Measurements from ENCODE around the gene MIR17HG. TPM values are rescaled to one million over a fixed set of nuclear protein-coding genes. Genes with fewer than 3 reads are reported as not detected.

The MIR17HG gene
- total RNA-seq, 1 experiment from 2014 or later = 5.5 TPM

DNA sequence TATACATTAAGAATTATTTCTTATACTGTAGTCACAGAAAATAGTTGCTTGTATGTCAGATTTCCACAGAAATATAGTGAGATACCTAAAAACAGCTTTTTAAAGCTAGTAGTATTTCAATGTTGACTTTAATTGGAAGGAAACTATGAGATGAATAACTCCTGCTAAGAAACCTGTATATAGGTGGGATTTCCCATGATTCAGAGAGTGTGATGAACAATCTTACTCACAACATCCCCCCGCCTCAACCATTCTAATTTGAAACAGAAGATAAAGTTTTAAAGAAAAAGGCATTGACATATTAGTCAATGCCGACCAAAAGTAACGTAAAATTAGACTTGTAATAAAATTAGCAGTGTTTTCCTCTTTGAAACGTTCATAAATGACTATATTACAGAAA lies 1.4 kb upstream of the MIR17HG start:
- no peaks in the 10 kb centered on the region for H3K9me3 ChIP-seq (ENCODE audit: low read length)
- intact Hi-C loops (cut with micrococcal nuclease) = loop anchor here (5.0 kb wide), 1 partner anchor 34 kb away; no protein-coding TSS in a partner anchor
- H3K9me2 ChIP-seq (replicated peaks; ENCODE audit: low read length) = no peaks in the 10 kb centered on the region
- peaks cover 48% of the 10 kb centered on the region for H3K27me3 ChIP-seq (ENCODE audit: low read length)
- ChIA-PET CTCF (no interaction called here), POLR2A (ENCODE audit: unreplicated experiment) (interaction anchor here (0.6 kb wide), 1 partner anchor 15 kb away, joined by 3 read pairs; no protein-coding TSS in a partner anchor)
- TF ChIP-seq CTCF (conservative IDR thresholded peaks at IDR 0.05; ENCODE audit: low read depth, low read length) (no peak), EZH2 (IDR thresholded peaks at IDR 0.05; ENCODE audit: low read length, unreplicated experiment) (no peak), EZH2phosphoT487 (IDR thresholded peaks at IDR 0.05; ENCODE audit: borderline replicate concordance, low read length) (no peak)
- peaks cover 21% of the 10 kb centered on the region for H3K36me3 ChIP-seq (ENCODE audit: low read depth, low read length)
- no TSS peak for BruUV-seq (replicated peaks)
- no peak overlapping the region for H3K9ac ChIP-seq (ENCODE audit: low read length)
- no peak overlapping the region for H3K27ac ChIP-seq (ENCODE audit: low read length)
- H2AFZ ChIP-seq (ENCODE audit: low read length) = no peak overlapping the region
- no peak for ATAC-seq
- peaks cover 19% of the 10 kb centered on the region for H3K4me1 ChIP-seq (ENCODE audit: insufficient read depth, low read length)
- no peaks in the 10 kb centered on the region for H3F3A ChIP-seq (ENCODE audit: low read length, unreplicated experiment)
- no peak overlapping the region for H3K4me2 ChIP-seq (ENCODE audit: low read length)
- H4K20me1 ChIP-seq (ENCODE audit: low read length) = peaks cover 18% of the 10 kb centered on the region
- DNase-seq = no peak
- peaks cover 26% of the 10 kb centered on the region for H3K79me2 ChIP-seq (ENCODE audit: low read length)
- no peak overlapping the region for H3K4me3 ChIP-seq (ENCODE audit: low read length)

DNA sequence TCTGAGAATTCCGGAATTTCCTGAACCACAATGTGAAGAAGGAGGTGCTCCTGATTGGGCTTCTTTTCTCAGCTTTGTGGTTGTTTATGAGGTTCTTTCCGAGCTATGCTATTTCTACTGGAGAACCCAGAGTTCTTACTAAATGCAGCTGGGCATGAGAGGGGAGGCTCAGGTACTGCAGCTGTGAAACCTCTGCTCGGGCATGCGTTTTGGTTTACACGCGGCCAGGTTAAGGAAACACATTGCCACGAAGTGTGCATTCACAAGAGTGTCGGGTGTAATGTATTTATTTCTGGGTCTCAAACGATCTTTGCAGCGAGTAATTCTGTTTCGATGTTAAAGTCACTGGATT lies 661 bp upstream of the MIR17HG start:
- no peak for ATAC-seq
- BruUV-seq (replicated peaks) = no TSS peak
- intact Hi-C loops (cut with micrococcal nuclease) = loop anchor here (5.0 kb wide), 1 partner anchor 35 kb away; no protein-coding TSS in a partner anchor

DNA sequence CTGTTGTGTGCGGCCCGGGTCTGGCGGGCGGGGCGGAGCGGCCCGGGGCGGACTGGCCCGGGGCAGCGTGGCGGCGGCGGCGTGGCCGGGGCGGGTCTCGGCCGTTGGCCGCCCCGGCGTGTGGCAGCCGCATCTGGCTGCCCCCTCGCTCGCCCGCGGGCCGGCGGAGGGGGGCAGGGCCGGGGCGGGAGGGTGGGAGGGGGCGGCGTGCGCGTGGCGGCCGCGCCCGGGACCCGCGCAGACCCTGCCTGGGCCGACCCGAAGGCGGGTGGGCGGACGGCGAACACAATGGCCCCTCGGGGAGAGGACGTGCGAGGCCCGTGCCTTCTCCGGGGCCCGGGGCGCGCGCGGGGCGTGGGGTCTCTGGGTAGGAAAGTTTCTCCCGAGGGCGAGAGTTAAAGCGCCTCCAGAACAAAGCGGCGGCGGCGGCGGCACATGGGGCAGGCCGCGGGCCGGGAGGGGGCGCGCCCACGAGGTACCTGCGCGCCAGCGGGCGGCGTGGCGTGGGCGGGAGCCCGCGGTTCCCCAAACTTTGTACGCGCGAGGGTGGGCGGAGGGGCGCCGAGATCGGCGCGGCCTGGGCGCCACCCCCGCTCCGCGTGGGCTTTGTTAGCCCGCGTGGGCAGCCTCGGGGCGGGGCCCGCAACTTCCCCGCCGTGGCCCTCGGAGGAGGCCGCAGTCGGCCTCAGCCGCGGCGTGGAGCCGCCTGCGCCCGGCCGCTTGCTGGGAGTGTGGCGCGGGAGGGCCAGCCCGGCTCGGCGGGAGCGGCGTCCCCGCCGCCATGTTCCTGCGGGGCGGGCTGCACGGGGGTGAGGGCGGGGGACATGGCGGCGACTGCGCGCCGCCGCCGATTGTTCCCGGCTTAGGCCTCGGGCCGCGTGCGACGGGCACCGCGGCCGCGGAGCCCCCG lies 764 bp downstream of the MIR17HG start:
- H3K9me2 ChIP-seq (replicated peaks; ENCODE audit: low read length) = no peaks in the 10 kb centered on the region
- H3F3A ChIP-seq (ENCODE audit: low read length, unreplicated experiment) = no peaks in the 10 kb centered on the region
- BruUV-seq (replicated peaks) = no TSS peak
- peak overlapping the region; percentile 50; the same call in 1 of the 2 replicates for H3K27ac ChIP-seq (ENCODE audit: low read length)
- peak overlapping the region; percentile 97 for H3K9ac ChIP-seq (ENCODE audit: low read length)
- no peaks in the 10 kb centered on the region for H3K9me3 ChIP-seq (ENCODE audit: low read length)
- peaks cover 43% of the 10 kb centered on the region for H3K79me2 ChIP-seq (ENCODE audit: low read length)
- H3K4me2 ChIP-seq (ENCODE audit: low read length) = peak overlapping the region; percentile 93; the same call in 1 of the 2 replicates
- DNase-seq (no peak), ATAC-seq (peak; percentile 55)
- intact Hi-C loops (cut with micrococcal nuclease) = loop anchor here (5.0 kb wide), 1 partner anchor 36 kb away; no protein-coding TSS in a partner anchor
- ChIA-PET CTCF (no interaction called here), POLR2A (ENCODE audit: unreplicated experiment) (no interaction called here)
- H3K4me3 ChIP-seq (ENCODE audit: low read length) = peak overlapping the region; percentile 90
- peaks cover 34% of the 10 kb centered on the region for H3K27me3 ChIP-seq (ENCODE audit: low read length)
- no peak overlapping the region for H2AFZ ChIP-seq (ENCODE audit: low read length)
- peaks cover 40% of the 10 kb centered on the region for H3K36me3 ChIP-seq (ENCODE audit: low read depth, low read length)
- peaks cover 20% of the 10 kb centered on the region for H3K4me1 ChIP-seq (ENCODE audit: insufficient read depth, low read length)
- no peak for TF ChIP-seq CTCF (conservative IDR thresholded peaks at IDR 0.05; ENCODE audit: low read depth, low read length)
- no peak for TF ChIP-seq EZH2 (IDR thresholded peaks at IDR 0.05; ENCODE audit: low read length, unreplicated experiment)
- no peak for TF ChIP-seq EZH2phosphoT487 (IDR thresholded peaks at IDR 0.05; ENCODE audit: borderline replicate concordance, low read length)
- peaks cover 39% of the 10 kb centered on the region for H4K20me1 ChIP-seq (ENCODE audit: low read length)

More for the DNA sequence above, 661 bp upstream of the MIR17HG start:
- Histone ChIP-seq H4K20me1 (ENCODE audit: low read length) (peaks cover 26% of the 10 kb centered on the region), H3K4me1 (ENCODE audit: insufficient read depth, low read length) (peaks cover 20% of the 10 kb centered on the region), H3K9ac (ENCODE audit: low read length) (no peak overlapping the region; the same call in 1 of the 2 replicates), H3K36me3 (ENCODE audit: low read depth, low read length) (peaks cover 29% of the 10 kb centered on the region), H2AFZ (ENCODE audit: low read length) (peak overlapping the region; percentile 87), H3K9me3 (ENCODE audit: low read length) (no peaks in the 10 kb centered on the region), H3K4me2 (ENCODE audit: low read length) (peak overlapping the region; percentile 93), H3F3A (ENCODE audit: low read length, unreplicated experiment) (no peaks in the 10 kb centered on the region), H3K79me2 (ENCODE audit: low read length) (peaks cover 34% of the 10 kb centered on the region), H3K27me3 (ENCODE audit: low read length) (peaks cover 48% of the 10 kb centered on the region), H3K27ac (ENCODE audit: low read length) (no peak overlapping the region), H3K9me2 (replicated peaks; ENCODE audit: low read length) (no peaks in the 10 kb centered on the region), H3K4me3 (ENCODE audit: low read length) (peak overlapping the region; percentile 69)
- ChIA-PET POLR2A (ENCODE audit: unreplicated experiment) (interaction anchor here (0.6 kb wide), 1 partner anchor 15 kb away, joined by 3 read pairs; no protein-coding TSS in a partner anchor), CTCF (interaction anchor here (0.5 kb wide), 1 partner anchor 92 kb away, joined by 3 read pairs; no protein-coding TSS in a partner anchor)
- peak; percentile 13 for DNase-seq
- TF ChIP-seq EZH2phosphoT487 (IDR thresholded peaks at IDR 0.05; ENCODE audit: borderline replicate concordance, low read length) = no peak
